ENCODE data around the gene EIF4E3.
A peak's percentile ranks its signal among the peaks of the same experiment; 100 is the strongest.

EIF4E3 gene

DNA sequence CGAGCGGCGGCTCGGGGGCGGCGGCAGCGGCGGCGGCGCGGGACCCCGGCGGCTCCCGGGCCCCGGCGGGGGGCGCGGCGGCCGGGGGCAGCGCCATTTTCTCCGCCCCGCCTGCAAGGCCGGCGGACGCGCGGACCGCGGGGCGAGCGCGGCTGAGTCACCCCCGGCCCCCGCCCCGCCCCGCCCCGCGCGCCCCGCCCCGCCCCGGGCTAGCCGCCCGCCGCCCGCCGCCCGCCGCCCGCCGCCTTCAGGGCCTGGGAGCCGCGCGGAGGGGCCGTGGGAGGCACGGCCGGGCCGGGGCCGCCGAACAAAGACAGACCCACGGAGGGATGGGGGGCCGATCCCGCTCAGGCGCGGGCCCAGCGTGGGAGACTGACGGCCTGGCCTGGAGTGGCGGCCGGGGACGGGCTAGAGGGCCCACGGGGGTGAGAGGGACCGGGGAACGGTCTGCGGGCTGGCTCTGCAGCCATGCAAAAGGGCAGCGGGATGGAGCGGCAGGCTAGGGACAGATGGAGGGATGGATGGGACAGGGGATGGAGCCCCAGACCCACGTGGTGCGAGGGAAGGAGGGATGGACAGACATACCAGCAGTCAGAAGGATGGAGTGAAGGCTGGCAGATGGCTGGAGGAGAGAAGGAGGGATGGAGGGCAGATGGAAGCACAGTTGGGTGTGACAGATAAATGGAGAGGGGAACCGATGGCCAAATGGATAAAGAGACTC, at the start of gene EIF4E3:
Gene EIF4E3 (minus strand): TSS at position 132 of the 721 bp plus-strand sequence. CDS start 35 bp downstream, at position 97.
- DNase-seq, result peak; percentile 63

DNA sequence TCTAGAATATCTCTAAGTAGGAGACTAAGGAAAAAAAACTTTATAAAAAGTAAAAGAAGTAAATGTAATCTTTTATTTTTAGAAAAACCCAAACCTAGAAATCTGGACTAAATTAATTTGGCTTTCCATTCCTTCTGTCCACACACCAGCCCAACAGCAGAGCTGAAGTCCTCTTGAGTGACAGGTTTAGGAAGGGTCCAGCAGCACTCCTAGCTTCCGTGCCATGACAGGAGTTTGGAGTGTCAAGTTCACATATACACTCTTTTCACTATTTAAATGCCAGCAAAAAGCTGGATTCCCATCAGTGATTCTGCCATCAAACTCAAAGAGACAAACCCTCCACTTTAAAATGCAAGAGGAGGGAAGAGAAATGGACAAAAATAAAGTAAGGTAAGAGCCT, 46.7 kb upstream of the EIF4E3 start:
- no peak for DNase-seq

- no peak for DNase-seq
These were observed 45.9 kb upstream of the EIF4E3 start for GRCh38 chr3:71771126-71771525.

DNA sequence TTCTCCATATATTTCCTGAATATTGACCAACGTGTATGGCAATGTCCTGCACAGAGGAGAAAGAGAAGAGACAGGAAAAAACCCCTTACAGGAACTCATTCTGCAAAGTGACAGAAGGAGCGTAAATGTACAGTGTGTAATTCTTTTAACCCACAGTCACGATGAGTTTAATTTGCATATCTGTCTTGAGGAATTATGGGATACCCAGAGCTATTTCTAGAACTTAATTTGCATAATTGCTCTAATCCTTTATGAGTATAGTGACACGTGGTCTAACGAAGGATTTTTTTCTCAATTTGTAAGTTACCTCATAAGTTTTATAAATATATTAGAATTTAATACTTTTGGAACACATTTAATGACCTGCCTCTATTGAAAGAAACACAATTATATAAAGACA, 38.2 kb upstream of the EIF4E3 start:
- DNase-seq, result no peak

DNA sequence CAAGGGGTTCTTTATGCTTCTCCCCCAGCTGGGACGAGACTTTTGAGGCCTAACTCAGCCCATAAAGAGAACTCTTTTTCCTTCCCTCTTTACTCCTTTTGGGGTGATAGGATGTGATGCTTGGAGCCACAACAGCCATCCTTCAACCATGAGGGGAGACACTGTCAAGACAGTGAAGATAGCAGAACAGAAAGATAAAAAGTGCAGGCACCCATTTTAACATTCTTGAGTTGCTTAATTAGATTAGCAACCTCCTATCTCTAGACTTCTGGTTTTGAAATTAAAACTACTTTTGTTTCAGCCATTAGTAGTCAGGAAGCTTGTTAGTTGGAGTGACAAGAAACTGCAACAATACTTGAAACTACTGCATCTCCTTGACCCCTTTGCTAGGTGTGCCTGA, 34.9 kb upstream of the EIF4E3 start:
- no peak for DNase-seq

- no peak for DNase-seq
These were observed 34.2 kb upstream of the EIF4E3 start for GRCh38 chr3:71759401-71759800.

DNA sequence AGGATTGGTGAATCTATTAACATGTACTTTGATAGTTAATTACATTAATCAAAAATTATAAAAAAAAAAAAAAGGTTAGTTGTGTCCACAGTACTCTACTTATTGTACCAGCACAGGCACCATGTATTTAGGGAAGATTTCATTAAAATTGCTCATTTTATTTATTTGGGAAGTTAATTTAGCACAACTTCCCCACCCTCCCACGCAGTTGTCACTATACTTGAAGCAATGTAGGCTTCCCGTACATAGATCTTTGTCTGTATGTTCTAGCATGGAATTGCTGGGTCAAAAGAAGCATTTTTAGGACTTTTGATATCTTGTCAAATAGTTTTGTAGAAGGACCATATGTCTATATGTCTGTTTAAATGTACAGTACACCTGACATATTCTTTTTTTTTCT, 32.9 kb upstream of the EIF4E3 start:
- DNase-seq, result no peak

DNA sequence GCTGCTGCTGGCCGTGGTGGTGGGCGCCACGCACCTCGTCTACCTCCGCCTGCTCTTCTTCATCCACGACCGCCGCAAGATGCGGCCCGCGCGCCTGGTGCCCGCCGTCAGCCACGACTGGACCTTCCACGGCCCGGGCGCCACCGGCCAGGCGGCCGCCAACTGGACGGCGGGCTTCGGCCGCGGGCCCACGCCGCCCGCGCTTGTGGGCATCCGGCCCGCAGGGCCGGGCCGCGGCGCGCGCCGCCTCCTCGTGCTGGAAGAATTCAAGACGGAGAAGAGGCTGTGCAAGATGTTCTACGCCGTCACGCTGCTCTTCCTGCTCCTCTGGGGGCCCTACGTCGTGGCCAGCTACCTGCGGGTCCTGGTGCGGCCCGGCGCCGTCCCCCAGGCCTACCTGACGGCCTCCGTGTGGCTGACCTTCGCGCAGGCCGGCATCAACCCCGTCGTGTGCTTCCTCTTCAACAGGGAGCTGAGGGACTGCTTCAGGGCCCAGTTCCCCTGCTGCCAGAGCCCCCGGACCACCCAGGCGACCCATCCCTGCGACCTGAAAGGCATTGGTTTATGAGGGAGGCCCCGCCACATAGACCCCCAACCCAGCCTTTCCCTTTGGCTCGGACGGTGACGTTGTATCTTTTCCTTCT, 29.5 kb upstream of the EIF4E3 start:
- DNase-seq, result no peak

- peak; percentile 20 for DNase-seq
These were observed 28.8 kb upstream of the EIF4E3 start, which contains the start of gene GPR27 for GRCh38 chr3:71753701-71754609. GPR27 (plus strand) TSS chr3:71753855; CDS start chr3:71754050, 195 bp downstream.

DNA sequence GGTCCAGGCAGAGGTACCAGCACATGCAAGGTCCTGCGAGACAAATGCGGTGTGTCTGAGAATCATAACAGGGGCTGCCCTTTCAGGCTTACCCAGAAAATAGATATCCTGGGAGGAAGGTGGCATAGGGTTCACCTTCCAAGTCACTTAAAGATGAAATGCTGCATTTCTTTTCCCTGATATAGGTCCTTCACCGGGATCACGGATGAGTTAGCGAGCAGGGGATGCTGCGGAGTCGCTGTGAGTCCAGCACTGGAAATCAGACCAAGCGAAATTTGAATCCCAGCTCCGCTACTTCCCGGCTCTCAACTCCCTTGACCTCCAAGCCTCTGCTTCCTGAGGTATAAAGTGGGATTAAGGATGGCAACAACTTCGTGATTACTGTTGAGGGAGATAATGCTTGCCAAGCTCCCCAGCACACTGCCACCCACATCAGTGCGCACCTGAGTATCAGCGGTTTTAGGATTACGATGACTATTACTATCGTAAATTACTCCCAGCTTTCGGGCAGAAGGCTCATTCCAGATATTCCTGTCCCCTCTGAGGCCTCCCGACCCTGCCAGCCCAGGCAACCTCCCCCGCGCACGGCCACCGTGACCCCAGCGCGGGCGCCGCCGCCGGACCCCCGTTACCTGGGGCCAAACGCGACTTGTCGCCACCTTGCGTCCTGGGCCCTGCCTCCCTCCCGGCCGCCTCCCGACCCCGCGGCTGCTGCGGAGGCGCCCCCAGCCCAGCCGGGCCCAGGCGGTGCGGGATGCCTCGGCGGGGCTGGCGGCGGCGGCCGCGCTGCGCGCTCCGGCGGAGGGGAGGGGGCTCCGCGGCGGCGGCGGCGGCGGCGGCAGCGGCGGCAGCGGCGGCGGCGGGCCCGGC, 27.9 kb upstream of the EIF4E3 start:
- DNase-seq, result no peak

- no peak for DNase-seq
These were observed 26.4 kb upstream of the EIF4E3 start for GRCh38 chr3:71751602-71752001.

- no peak for DNase-seq
These were observed 19.5 kb upstream of the EIF4E3 start for GRCh38 chr3:71744738-71745137.

DNA sequence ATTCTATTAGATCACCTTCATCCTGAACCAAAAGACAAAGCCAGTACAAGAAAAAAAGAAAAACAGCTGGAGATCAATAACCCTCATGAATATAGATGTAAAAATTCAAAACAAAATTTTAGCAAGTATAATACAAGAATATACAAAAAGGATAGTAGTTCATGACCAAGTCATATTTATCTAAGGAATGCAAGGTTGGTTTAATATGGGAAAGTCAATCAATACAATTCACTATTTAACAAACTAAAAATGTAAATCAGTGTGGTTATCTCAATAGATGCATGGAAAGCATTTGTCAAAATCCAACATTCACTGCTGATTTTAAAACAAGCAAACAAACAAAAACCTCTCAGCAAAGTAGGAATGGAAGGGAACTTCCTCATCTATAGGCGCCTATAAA, 17.4 kb upstream of the EIF4E3 start:
- DNase-seq, result no peak

- no peak for DNase-seq
These were observed 9.7 kb upstream of the EIF4E3 start for GRCh38 chr3:71734881-71735280.

DNA sequence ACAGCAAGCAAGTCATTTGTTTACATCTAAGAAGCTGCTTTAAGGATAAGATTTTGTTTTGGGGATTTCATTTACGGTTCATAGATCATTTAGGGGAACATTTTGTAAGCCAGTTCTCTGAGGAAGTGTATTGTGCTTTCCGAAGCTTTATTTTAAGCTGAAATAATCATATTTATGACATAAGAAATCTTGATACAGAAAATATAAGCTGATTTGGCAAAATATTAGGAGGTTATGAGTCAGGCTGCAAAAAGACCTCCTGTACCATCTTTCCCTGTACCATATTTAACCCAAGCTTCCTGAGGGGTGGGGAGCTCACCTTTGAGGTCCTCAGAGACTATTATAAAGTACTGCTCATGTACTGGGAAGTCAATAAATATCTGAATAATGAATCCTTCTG, 8.1 kb upstream of the EIF4E3 start:
- DNase-seq, result no peak

- DNase-seq, result no peak
These were observed 7.4 kb upstream of the EIF4E3 start for GRCh38 chr3:71732637-71733036.

- DNase-seq, result no peak
These were observed 3.6 kb upstream of the EIF4E3 start for GRCh38 chr3:71728632-71729342.

DNA sequence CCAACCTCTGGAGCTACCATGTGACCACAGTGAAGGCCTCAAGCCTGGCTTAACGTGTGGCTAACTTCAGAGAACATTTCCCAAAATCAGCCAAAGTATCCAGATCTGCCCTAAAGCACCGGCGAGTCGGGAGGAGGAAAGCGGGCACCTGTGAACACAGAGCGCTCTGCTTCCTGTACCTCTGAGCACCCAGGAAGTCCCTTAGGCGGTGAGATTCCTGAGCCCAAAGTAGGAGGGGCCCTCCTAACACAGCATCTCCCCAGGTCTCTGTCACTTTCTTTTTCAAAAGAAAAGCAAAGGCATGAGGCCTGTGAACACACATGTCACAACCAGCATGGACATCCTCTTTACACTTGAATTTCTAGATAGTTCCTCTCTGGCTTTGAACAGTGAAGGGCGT, 944 bp upstream of the EIF4E3 start:
- DNase-seq, result peak; percentile 73

DNA sequence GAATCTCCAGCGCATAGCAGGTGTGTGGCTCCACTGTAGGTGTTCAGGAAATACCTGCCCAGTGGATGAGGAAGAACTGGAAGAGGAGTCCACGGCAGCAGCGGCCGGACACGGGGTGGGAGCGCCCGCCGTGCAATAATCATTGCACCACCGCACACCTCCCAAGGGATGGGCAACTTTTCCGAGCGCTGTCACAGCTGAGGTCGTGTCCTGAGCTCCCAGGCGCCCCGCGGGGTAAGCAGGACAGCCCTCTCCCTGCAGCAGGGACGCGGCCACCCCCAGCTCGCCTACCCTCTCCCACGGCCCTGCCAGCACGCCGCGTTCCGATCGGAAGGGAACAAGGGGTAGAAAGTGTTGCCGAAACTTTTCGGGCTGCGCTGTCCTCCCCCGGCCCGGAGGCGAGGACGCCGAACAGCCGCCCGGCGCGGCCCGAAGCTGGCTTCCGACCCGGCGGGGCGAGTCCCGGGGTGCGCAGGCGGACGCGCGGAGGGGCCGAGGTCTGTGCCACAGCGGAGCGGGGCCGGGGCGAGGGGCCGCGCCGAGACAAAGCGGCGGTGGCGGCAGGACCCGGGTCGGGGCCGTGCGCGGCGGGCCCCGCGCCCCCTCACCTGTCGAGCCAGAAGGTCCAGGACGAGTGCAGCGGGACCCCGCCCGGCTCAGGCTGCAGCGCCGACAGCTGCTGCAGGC, 475 bp downstream of the EIF4E3 start:
- peak; percentile 38 for DNase-seq

DNA sequence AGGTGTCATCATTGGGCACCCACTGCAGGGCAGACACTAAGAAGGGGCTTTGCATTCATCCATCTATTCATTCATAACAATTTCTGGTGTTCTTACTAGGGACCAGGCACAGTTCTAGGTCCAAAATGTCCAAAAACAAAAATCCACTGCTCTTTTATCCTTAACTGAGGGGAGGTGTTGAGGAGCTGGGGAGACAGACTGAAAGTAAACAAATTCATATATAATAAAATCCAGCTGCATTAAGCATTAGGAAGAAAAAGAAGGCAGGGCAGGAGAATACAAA, 1.1 kb downstream of the EIF4E3 start:
- DNase-seq, result no peak

DNA sequence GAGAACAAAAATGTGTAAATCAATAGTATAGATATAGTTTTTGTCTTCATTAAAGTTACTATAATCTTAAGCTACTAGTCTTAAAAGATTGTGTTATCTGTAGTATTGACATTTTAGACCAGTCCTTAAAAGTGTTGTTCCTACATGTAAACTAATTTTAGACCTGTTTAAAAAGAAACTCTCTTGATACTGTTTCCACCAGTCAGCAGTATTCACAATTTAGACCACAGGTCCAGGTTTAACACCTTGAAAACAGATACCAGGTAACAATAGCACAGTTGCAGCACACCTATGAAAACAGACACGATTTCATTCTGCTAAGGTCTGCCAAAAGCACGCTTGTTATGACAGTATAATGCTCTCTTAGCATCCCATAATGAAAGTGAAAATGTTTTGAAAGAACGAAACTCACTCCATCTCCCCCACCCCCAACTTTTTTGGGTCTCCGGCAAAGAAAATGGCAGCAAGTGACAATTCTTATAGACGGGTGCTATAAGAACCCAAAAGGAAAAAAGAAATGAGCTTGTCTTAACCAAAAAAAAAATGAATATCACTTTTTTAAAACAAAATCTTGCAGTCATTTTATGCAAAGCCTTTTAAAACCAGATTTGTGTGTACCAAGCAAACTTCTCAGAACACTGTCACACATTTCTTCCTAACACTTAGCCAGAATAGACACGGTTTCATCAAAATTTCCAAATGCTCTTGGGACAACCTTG, 1.6 kb downstream of the EIF4E3 start:
- DNase-seq, result peak; percentile 73

All from CD4-positive, alpha-beta T cell treated with Interleukin-6 for 4 hours (primary cell).